GM13977 (cell line): Measurements from ENCODE around the gene CFAP100.

ENCODE experiments used
- DNase-seq: peaks from one replicate; pipeline ENCODE4 v3.0.0; 2012; ENCODE audit warnings: low spot score
- CTCF ChIP-seq: IDR thresholded peaks from 2 replicates; pipeline ENCODE4 v1.5.1; 2012; ENCODE audit warnings: mild to moderate bottlenecking, control low read depth; ENCODE audit not compliant: insufficient read depth; ENCODE audit errors: extremely low read depth, missing control alignments
- in situ Hi-C: fragments of 300-500 bp; cut with MboI; formaldehyde crosslinking; loops from one replicate; pipeline ENCODE4 v1.12.0; 2022; ENCODE audit warnings: low sequenced_read_pairs, low pct_unique_long_range_greater_than_20kb, mixed read lengths, inconsistent platforms; ENCODE audit not compliant: unreplicated experiment

CFAP100 gene

GRCh38 chr3:126394179-126394976, at the start of gene CFAP100:
TSS of gene CFAP100 (plus strand) at chr3:126394909. CDS start at chr3:126396001, 1,092 bp downstream.
- no peak for TF ChIP-seq CTCF
- no peak for DNase-seq
- in situ Hi-C loops, result no loop called here

- TF ChIP-seq CTCF, result no peak
- in situ Hi-C loops, result no loop called here
- no peak for DNase-seq
Measured at GRCh38 chr3:126345231-126345630, 49.5 kb upstream of the CFAP100 start.

- TF ChIP-seq CTCF, result no peak
- in situ Hi-C loops, result no loop called here
- DNase-seq, result no peak
Measured at GRCh38 chr3:126345641-126346460, 48.9 kb upstream of the CFAP100 start.

GRCh38 chr3:126346466-126346865, 48.2 kb upstream of the CFAP100 start:
- no peak for TF ChIP-seq CTCF
- in situ Hi-C loops, result no loop called here
- DNase-seq, result no peak

- in situ Hi-C loops, result no loop called here
- no peak for TF ChIP-seq CTCF
- no peak for DNase-seq
Measured at GRCh38 chr3:126347543-126348161, 47.1 kb upstream of the CFAP100 start.

- DNase-seq, result no peak
- no peak for TF ChIP-seq CTCF
- in situ Hi-C loops, result no loop called here
Measured at GRCh38 chr3:126348308-126348920, 46.3 kb upstream of the CFAP100 start.
